ENCODE measurements around the gene WRAP73.

The WRAP73 gene

DNA sequence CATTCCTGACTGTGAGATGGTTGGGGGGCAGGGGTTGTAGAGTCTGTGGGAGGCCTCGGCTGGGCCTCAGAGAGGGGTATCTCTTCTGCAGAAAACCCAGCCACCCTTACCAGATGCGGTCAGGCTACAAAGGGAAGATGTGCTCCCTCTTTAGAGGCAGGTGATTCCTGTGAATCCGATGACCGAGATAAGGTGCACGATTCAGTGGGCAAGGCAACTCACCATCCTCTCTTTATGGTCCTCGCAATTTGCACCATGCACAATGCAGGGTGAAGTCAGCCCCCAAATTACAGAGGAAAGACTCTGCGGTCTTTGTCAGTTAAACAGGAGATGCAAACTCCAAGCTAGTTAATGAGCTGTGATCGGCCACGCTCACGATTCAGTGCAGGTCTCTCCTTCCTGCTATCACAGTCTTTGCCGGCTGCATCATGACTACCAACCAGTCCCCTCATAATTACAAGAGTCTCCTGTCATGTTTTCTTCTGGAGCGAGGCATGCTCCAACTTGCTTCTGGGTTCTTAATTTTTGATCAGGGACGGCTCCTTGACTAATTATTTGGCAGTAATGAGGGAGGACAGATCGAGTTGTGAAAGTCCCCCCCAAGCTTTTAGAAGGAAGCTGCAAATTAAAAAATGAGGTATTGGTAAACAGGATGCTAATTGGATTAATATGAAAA is 14.9 kb upstream of the WRAP73 start:
- no peak for DNase-seq

DNA sequence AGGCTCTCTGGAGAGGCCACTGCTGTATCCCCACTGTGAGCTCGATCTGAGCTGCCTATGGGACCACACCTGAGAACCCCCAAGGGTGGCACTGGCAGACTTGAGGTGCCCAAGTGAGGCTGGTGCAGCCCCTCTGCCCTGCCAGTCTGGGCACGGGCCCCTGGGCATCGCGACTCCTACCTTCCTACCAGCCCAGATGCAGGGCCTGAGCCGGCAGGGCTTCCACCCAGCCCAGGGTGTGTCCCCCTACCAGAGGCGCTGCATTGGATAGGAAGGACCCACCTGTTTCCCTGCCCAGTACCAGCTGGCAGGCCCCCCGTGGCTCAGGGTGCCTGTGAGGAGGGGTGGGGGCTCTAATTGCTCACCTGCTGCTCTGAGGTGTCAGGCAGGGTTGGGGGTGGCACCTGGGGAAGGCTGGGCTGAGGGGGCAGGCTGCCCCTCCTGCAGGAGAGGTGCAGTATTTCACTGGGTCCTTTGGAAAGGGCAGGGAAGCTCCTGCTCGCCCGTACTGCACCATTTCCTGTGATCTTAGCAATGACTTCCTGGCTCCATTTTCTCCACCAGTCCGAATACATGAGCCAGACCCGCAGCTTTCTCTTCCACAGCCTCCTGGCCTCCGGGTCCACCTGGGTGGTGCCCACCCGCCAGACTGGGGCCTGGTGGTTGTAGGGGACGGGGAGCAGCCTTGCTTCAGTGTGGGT is 14.2 kb upstream of the WRAP73 start:
- DNase-seq, result no peak

DNA sequence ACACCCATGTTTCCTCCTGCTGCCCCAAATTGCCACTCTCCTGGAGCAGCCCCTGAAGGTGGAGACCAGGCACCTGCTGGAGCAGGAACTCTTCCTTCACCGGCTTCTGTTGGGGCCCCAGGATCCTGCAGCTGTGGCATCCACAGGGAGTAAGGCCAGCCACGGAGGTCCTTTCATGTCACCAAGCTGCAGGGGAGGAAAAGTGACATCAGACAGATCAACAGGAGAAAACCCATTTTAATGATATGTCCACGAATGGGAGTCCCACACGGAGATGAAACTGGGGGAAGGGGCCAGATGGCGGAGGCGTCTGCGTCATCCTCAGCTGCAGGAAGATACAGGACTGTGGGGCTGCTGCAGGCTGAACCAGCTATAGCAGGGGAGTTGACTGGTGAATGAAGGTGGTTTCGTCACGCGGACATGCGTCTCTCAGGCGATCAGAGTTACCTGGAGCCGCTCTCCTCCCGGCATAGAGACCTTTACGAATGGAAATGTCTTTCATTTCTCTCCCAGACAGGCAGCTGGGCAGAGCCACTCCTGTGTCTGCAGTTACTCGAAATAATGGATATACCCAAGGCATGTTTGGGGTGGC is 12.3 kb upstream of the WRAP73 start:
- DNase-seq, result no peak

DNA sequence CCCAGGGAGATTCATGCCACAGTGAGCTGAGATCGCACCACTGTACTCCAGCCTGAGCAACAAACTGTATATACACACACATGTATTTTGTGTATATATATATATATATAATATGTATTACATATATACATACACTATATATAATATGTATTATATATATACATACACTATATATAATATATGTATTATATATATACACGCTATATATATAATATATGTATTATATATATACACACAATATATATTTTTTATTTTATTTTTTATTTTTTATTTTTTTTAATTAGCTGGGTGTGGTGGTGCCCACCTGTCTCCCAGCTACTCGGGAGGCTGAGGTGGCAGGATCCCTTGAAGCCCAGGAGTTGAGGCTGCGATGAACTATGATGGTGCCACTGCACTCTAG is 11.7 kb upstream of the WRAP73 start:
- no peak for DNase-seq

DNA sequence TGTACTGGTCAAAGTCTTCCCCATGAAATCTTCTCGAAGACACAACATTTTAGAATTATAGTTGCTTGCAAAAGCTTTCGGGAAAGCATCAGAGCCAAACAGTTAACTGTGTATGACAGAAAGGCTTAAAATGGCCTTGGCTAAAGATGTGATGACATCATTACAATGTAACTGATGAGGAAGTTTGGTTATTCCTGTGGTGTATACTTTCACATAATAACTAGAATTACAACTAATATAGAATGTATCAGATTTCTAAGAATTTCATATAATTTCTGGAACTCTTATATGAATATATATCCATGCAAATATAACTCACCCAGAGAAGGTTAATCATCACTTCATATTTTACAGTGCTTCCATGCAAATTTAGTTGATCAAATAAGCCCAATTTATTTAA is 10.8 kb upstream of the WRAP73 start:
- DNase-seq, result no peak

DNA sequence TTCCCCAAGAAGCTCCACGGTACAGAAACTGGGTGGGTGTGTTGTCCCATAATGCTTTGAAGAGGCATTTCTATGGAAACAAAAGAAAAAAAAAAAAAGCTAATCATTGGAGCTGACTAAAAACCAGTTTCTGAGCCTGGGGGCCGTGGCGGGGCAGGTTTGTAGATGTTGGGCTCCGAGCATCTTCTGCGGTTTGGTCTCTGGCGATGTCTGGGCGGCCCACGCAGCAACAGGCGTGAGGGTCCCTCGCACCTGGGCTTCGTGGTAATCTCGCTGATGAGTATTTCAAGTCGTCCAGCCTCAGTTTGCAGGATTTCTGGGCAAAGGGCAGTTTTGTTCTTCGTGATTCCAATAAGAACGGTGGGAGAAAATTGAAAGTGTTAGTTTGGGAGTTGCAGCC is 9.2 kb upstream of the WRAP73 start:
- no peak for DNase-seq

DNA sequence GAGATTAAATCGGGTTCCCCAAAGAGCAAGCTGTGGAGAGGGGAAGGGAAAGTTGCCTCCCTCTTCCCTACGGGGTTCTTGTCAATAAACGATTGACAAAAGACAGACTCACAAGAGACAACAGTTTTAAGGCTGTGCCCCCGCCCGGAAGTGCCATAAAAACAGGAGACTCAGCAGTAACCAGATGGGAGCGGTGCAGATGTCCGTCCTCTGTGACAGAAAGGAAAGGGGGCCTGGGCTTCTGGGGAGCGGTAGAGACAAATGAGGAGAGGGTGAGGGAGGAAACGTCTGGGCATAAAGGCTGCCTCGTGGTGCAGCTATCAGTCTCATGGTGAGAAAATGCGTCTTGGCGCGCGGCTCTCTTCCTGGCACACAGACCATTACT is 8.3 kb upstream of the WRAP73 start:
- DNase-seq, result no peak

DNA sequence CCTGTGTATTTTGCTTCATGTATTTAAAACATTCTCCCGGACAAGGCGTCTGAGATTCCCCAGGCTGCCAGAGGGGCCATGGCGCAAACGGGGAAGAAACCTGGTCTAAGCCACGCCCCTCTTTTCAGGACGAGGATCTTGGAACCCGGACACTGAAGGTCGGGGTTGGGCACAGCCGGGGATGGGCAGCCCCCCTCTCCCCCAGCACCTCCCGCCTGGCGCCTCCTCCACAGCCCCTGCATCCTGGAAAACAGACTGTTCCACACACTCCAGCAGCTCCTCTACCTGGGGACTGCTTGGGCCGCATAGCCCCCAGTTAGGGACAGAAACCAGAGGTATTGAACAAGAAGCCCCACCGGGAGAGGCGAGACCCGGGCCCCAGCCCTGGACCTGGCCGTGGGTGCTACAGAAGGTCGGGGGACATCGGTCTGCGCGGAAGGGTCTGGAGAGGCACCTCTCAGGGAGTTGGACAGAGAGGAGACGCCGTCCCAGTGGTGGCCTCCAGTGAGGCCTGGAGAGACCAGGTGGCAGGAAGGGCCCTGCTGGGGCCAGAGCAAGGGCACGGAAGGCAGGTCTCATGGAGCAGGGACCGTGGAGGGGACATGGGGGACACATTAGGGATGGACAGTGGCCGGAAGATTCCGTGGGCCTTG is 7.8 kb upstream of the WRAP73 start:
- DNase-seq, result no peak

DNA sequence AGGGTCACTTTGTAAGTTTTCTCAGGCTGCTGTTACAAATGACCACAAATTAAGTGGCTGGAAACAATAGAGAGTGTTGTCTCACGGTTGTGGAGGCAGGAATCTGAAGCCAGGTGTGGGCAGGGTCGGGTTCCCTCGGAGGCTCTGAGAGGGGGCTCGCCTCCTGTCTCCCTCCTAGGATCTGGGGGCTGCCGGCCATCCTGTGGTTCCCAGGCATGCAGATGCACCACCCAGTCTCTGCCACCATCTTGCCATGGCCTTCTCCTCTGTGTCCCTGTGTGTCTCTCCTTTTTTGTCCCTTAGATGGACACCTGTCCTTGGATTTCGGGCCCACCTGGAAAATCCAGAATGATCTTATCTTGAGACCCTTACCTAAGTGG is 7.2 kb upstream of the WRAP73 start:
- DNase-seq, result no peak

DNA sequence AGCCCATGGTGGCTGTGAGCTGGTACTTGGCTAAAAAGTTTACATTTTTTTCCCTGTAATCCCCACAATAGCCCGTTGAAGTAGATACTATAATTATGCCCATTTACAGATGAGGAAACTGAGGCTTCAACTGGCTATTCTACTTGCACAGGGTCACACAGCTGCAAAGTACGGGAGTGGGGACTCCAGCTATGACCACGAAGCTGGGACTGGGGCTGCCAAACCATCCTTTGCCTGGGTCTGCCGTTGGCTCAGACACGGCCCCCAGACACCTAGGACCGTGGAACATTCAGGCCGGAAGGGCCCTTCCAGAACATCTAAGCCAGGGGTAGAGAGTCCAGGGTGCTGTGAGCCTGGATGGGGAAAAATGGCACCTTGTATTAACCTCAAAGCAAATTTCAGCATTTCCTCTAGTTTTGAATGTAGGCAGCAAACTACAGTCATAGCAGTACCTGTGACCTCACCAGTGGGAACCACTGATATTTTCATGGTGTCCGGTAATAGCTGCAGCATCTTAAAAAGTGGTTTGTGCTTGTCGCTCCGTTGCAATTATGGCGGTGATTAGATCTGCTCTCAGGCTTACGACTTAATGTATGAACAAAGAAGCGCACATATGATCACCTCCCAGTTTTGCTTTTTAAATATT is 6.7 kb upstream of the WRAP73 start:
- DNase-seq, result no peak

DNA sequence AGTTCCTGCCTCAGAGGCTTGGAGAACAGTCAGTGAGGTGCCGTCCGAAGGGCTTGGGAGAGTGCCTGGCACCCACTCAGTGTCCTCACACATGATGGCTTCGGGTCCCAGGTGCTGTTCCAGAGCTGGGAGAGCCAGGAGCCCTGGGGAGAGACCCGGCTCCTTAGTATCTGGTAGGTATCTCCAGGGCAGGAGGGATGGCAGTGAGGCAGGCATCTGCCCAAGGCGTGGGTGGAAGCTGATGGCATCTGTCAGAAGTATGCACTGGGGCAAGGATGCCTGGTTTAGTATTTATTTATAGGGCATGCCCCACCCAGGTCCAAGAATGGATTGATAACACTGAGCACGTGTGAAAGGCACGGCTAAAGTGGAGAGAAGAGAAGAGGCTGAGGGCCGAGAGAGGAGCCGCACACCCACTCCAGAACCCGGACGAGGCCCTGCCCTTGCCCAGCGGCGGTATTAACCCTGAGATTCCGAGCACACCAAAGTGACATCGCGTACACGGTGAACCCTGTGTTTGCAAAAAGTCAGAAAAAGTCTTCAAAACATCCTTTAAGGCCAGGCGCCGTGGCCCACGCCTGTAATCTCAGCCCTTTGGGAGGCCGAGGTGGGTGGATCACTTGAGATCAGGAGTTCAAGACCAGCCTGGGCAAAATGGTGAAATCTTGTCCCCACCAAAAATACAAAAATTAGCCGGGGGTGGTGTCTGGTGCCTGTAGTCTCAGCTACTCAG is 4.8 kb upstream of the WRAP73 start:
- DNase-seq, result no peak

DNA sequence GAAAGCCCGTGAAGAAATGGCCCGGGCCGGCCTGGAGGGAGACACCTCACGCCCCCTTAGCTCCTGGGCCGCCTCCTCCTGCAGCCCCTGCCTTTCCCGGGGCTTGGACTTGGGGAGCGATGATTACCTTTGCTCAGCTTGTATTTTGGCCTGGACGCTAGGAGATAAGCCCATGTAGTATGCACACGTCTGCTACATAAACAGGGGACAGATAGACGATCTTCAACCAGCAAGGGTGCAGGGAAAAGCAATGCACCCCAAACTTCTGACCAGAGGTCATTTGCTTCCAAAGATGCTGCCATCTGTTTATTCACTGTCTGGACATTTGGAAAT is 3.3 kb upstream of the WRAP73 start:
- no peak for DNase-seq

DNA sequence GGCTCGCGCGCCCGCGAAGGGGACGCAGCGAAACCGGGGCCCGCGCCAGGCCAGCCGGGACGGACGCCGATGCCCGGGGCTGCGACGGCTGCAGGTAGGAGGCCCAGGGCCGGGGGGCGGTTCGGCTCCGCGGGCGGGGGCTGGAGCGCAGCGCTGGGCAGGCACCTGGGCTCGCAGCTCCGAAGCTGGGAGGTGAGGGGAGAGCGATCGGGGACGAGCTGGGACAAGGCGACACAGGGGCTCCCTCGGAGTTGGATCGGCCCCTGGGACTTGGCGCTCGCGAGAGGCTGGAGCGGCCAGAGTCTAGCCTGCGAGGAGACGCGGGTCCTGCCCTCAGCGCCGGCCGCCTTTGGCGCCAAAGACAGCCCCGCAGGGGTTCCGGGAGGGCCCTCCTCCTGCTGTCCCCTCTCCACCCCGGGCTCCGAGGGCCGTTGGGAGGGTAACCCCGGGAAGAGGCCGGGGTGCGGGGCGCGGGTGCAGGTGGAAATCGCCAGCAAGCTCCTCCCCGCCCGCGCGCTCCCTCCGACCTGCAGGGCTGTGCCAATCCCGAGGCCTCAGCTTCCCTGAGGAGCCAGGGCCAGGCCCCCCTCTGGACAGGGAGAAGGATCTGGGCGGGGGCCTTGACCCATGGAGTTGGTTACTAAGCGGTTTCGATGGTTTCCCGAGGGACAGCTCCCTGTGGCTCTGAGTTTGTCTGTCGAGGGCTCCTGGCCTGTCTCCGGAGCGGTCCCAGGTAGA is 2.8 kb upstream of the WRAP73 start:
- no peak for DNase-seq

DNA sequence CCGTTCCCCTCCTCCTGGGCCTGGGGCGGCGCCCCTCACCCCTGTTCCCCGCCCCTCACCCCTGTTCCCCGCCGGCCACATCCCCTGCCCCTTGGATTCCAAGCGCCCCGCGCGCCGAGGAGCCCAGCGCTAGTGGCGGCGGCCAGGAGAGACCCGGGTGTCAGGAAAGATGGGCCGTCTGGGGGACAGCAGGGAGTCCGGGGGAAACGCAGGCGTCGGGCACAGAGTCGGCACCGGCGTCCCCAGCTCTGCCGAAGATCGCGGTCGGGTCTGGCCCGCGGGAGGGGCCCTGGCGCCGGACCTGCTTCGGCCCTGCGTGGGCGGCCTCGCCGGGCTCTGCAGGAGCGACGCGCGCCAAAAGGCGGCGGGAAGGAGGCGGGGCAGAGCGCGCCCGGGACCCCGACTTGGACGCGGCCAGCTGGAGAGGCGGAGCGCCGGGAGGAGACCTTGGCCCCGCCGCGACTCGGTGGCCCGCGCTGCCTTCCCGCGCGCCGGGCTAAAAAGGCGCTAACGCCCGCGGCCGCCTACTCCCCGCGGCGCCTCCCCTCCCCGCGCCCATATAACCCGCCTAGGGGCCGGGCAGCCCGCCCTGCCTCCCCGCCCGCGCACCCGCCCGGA is 2.1 kb upstream of the WRAP73 start, which contains the start of gene TP73:
Gene TP73 (plus strand): TSS at position 587 of the 618 bp plus-strand sequence. CDS start 29,850 bp downstream, outside the sequence.
- no peak for DNase-seq

DNA sequence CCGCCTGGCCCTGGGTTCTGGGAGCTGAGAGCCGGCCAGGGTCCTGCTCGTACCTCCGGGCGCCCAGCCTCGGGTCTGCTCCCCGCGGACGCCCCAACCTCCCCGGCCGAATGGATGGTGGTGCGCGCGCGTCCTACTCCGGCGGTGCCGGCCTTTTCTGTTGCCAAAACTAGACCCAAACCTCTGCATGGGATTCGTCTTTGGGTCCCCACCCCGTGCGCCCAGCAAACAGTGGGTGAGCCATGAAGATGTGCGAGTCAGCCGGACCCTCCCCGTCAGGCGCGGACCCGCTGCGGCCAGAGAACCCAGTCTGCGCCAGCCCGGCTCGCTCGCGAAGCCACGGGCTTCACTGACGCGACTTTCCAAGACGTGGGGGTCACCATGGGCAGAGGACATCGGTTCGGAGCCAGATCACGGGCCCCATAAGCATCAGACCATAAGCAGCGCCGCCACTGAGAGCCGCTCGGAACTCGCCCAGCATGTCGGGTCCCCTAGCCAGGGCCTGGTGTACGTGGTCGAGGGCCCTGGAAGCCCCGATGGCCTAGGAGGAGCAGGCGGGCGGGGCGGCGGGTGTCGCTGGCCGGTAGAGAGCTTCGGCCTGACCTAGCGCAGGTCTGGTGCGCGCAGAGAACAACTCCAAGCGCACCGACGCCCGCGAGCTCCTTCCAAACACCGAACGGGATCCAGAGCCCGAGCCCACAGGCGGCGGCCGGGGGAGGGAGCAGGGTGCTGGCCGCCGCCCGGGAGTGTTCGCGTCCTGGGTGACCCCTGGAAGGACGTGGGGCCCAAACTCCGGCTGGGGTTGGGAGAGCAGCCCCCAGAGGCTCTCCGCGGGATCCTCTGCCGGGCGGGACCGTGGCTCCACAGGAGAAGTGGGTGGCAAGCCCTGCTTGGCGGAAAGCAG is 1.4 kb upstream of the WRAP73 start:
- no peak for DNase-seq

DNA sequence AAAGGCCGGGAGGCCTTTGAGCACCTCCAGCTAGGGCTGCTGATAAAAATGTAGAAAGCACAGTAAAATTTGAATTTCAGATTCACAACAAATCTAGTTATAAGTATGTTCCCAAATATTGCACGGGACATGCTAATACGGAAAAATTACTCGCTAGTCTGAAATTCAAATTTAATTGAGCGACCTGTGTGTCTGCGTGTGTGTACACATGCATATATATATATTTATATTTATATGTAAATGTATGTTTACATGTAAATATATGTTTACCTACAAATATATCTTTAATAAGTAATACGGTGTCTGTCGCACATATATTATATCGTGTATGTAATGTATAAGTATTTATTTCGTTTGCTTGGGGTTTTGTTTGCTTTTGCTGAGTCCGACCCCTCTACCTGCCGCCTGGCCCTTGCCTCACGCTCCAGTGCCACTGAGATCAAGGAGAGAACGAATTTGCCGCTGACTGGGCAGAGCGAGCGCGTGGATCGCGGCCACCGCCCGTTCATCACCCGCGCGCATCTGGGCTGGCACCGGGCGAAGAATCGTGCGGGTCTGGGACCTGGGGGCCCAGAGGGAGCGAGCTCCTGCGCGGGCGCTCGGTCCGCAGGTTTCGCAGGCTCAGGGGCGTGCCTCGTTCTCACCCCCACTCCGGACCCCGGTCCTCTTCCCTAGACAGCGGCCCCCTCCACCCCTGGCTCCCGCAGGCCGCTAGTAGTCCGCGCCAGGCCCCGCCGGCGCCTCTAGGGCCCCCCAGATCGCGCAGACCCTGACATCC is 534 bp upstream of the WRAP73 start:
- no peak for DNase-seq

DNA sequence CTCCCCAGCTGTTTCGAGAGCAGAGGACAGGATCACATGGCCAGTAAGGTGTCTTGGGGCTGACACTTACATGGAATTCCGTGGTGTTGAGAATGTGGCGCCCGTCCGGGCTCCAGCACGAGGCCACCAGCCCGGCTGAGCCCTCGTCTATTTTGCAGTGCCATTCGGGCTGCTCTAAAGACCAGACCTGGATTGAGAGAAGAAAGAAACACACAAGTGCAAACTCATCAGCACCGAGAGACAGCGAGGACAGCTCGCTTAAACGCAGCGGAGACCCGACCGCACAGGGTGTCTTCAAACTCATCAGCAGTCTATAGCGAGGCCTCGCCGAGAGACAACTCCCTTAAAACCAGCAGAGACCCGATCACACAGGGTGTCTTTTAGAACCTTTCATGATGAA is 3.3 kb downstream of the WRAP73 start:
- DNase-seq, result no peak

DNA sequence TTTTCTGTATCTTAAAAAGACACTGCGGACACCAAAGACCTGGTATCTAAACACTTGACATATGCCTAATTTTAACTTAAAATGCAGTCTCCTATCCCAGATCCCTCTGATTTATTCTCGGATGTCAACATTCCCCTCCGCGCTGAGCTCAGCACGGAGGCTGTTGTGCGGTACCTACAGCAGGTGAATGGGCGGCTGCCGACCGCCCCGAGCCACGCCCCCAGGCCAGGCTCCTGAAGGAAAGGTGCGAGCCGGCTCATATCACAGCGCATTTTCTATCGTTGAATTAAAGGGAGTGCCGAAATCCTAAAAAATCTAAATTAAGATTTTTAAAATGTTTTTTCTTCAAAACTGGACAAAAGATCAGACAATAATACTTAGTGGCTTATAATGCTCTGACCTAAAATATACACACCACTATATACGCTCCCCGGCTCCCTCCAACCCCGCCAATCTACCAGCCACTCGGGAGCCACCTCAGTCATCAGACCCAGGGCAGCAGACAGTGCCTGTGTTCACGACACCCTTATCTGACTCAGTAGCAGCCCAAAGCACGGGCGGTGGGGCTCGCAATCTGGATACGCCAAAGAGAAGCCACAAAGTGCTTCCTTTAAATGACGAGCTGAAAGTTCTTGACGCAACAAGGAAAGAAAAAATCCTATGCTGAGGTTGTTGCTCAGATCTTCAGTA is 4.1 kb downstream of the WRAP73 start:
- no peak for DNase-seq

DNA sequence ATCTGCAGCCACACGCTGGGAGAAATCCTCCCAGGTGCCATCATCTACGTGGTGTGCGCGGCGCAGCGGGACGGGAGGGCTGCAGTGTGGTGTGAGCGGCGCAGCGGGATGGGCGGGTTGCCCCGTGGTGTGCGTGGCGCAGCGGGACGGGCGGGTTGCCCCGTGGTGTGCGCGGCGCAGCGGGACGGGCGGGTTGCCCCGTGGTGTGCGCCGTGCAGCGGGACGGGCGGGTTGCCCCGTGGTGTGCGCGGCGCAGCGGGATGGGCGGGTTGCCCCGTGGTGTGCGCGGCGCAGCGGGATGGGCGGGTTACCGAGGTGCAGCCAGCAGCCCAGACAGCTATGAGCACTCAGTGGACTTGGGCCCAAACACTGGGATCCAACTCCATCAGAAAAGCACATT is 4.7 kb downstream of the WRAP73 start:
- no peak for DNase-seq
